Keratinocyte (primary cell): ENCODE results near the gene FOXJ3.

Experiments
- CTCF ChIP-seq, 3 experiments: IDR thresholded peaks in 1 of 3; conservative IDR thresholded peaks in 1 of 3; optimal IDR thresholded peaks in 1 of 3; 2 replicates in 2 of 3; 3 replicates in 1 of 3; pipeline versions ENCODE3 to v1.5.1; 2011; ENCODE audit warnings: low read length in 3 of 3, mild to moderate bottlenecking in 3 of 3, moderate library complexity in 2 of 3, control low read depth in 1 of 3, inconsistent platforms in 1 of 3; ENCODE audit not compliant: insufficient read depth in 2 of 3; ENCODE audit errors: extremely low read depth in 1 of 3
- EZH2 ChIP-seq: IDR thresholded peaks from one replicate; pipeline ENCODE4 v1.6.1; 2012; ENCODE audit warnings: inconsistent platforms, mild to moderate bottlenecking, low read length, moderate library complexity

- TF ChIP-seq CTCF (optimal IDR thresholded peaks at IDR 0.05 in 1 of 3, IDR thresholded peaks at IDR 0.05 in 1 of 3, conservative IDR thresholded peaks at IDR 0.05 in 1 of 3; ENCODE audit: extremely low read depth in 1 of 3, insufficient read depth in 2 of 3, low read length in 3 of 3) (no peak), EZH2 (no peak)
Measured at GRCh38 chr1:42350086-42350485, 15.1 kb upstream of the FOXJ3 start.
